Caco-2 (cell line): ENCODE results near the gene MTMR6. TPM values are rescaled to one million over a fixed set of nuclear protein-coding genes. Genes with fewer than 3 reads are reported as not detected.

ENCODE experiments used
- BruUV-seq: library from RNA; stranded (reverse); fragments of 400-500 nt; replicated peaks from 2 replicates; lab custom pipeline; 2021; lab: Mats Ljungman, UMichigan
- CTCF ChIA-PET: fragments of 300-600 bp; sonication (Branson Sonifier 250); formaldehyde crosslinking; loops from one replicate; lab custom pipeline; 2022; ENCODE audit warnings: antibody characterized with exemption; lab: Charles Lee
- POLR2A ChIA-PET: fragments of 300-600 bp; sonication (Branson Sonifier 250); formaldehyde crosslinking; loops from one replicate; lab custom pipeline; 2022; ENCODE audit warnings: antibody characterized with exemption; lab: Charles Lee
- DNase-seq, 2 experiments: peaks; one replicate each; pipeline versions ENCODE4 v3.0.0 to v3.0.0-alpha.2; 2020 to 2022
- H3K27me3 ChIP-seq: replicated peaks from 2 replicates; pipeline ENCODE4 v1.6.0; 2011; ENCODE audit warnings: low read length; ENCODE audit not compliant: control insufficient read depth, insufficient read depth
- H3K36me3 ChIP-seq: 2 replicates; pipeline ENCODE4 v1.5.1; 2011; ENCODE audit warnings: low read length; ENCODE audit not compliant: control insufficient read depth, insufficient read depth
- H3K4me1 ChIP-seq: fragments of 250-450 bp; sonication (Bioruptor Pico); 2 replicates; pipeline ENCODE4 v1.5.1; 2020; ENCODE audit warnings: mild to moderate bottlenecking
- H3K4me3 ChIP-seq: 2 replicates; pipeline ENCODE4 v1.5.1; 2011; ENCODE audit warnings: low read depth, mild to moderate bottlenecking, control low read depth, low read length
- H3K9me3 ChIP-seq: fragments of 250-450 bp; sonication (Bioruptor Pico); 2 replicates; pipeline ENCODE4 v1.5.1; 2020; ENCODE audit warnings: mild to moderate bottlenecking, moderate library complexity
- H3K27ac Mint-ChIP-seq: one replicate; pipeline ENCODE4 v1.8.0; 2022; ENCODE audit warnings: mixed read lengths; ENCODE audit not compliant: unreplicated experiment
- H3K27me3 Mint-ChIP-seq: one replicate; pipeline ENCODE4 v1.8.0; 2022; ENCODE audit warnings: mixed read lengths; ENCODE audit not compliant: insufficient read depth, unreplicated experiment
- H3K36me3 Mint-ChIP-seq: one replicate; pipeline ENCODE4 v1.8.0; 2022; ENCODE audit warnings: mild to moderate bottlenecking, mixed read lengths; ENCODE audit not compliant: insufficient read depth, unreplicated experiment
- H3K4me1 Mint-ChIP-seq: one replicate; pipeline ENCODE4 v1.8.0; 2022; ENCODE audit warnings: low read depth, mixed read lengths; ENCODE audit not compliant: unreplicated experiment
- H3K4me3 Mint-ChIP-seq: one replicate; pipeline ENCODE4 v1.8.0; 2022; ENCODE audit warnings: mild to moderate bottlenecking, moderate library complexity, mixed read lengths; ENCODE audit not compliant: unreplicated experiment
- H3K9me3 Mint-ChIP-seq: one replicate; pipeline ENCODE4 v1.8.0; 2022; ENCODE audit warnings: mixed read lengths; ENCODE audit not compliant: unreplicated experiment
- intact Hi-C: fragments of 100-400 bp; cut with micrococcal nuclease; formaldehyde crosslinking; loops from one replicate; pipeline ENCODE4 v1.10.0; 2022; ENCODE audit not compliant: unreplicated experiment
- total RNA-seq: library from RNA; stranded (reverse); gene quantifications from 2 replicates; pipeline ENCODE4 v1.2.3, GENCODE V29; 2022
- TF ChIP-seq, protein P1 (sequence below), 2 experiments: fragments of 200-600 bp in 1 of 2; IDR thresholded peaks; 1 replicate in 1 of 2; 2 replicates in 1 of 2; pipeline versions ENCODE4 v1.5.1 to v1.8.0; 2011 to 2022; ENCODE audit warnings: antibody characterized with exemption in 1 of 2, control low read depth in 1 of 2, inconsistent platforms in 1 of 2, low read depth in 1 of 2, low read length in 1 of 2, mild to moderate bottlenecking in 1 of 2, moderate library complexity in 1 of 2; ENCODE audit not compliant: insufficient read depth in 1 of 2, severe bottlenecking in 1 of 2, unreplicated experiment in 1 of 2

MTMR6 gene
- total RNA-seq, 1 experiment from 2014 or later, result 13.0 TPM

DNA sequence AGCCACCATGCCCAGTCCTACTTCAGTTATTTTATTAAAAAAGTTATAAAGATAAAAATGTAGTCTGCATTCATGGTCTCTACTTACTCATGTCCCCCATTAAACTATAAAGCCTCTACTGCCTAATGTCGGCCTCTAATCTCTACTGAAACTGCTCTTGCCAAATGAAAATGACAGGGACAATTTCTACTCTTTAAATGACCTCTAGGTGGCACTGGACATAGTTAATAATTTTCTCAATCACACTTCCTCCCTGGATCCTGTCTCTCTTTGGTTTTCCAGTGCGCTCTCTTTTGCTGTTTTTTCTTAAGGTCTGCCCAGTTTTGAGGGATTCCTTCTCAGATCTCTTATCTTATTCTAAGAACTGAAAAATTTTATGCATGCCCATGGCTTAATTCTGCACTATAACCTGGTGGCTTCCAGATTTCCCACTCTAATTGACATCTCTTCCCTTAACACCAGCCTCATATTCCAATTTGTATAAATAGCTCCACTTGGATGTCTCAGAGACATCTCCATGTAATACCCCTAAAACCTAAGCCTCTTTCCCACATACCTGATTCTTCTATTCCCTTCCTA lies 54.3 kb downstream of the MTMR6 start:
- peaks cover 1% of the 10 kb centered on the region; the same call in 1 of the 2 replicates for H3K27me3 ChIP-seq
- ChIA-PET POLR2A (no interaction called here), CTCF (interaction anchor here (0.5 to 1.0 kb wide), 3 partner anchors 10 to 618 kb away, joined by 3 to 8 read pairs (median 4); no protein-coding TSS in a partner anchor)
- no peaks in the 10 kb centered on the region for H3K36me3 Mint-ChIP-seq
- peaks cover 25% of the 10 kb centered on the region for H3K4me1 Mint-ChIP-seq
- H3K4me3 Mint-ChIP-seq, result no peak overlapping the region
- TF ChIP-seq, protein P1, sequence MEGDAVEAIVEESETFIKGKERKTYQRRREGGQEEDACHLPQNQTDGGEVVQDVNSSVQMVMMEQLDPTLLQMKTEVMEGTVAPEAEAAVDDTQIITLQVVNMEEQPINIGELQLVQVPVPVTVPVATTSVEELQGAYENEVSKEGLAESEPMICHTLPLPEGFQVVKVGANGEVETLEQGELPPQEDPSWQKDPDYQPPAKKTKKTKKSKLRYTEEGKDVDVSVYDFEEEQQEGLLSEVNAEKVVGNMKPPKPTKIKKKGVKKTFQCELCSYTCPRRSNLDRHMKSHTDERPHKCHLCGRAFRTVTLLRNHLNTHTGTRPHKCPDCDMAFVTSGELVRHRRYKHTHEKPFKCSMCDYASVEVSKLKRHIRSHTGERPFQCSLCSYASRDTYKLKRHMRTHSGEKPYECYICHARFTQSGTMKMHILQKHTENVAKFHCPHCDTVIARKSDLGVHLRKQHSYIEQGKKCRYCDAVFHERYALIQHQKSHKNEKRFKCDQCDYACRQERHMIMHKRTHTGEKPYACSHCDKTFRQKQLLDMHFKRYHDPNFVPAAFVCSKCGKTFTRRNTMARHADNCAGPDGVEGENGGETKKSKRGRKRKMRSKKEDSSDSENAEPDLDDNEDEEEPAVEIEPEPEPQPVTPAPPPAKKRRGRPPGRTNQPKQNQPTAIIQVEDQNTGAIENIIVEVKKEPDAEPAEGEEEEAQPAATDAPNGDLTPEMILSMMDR (IDR thresholded peaks at IDR 0.05; ENCODE audit: insufficient read depth in 1 of 2, low read depth in 1 of 2, low read length in 1 of 2, severe bottlenecking in 1 of 2, unreplicated experiment in 1 of 2), result peak in 1 of 2 experiments; percentile 55
- no peaks in the 10 kb centered on the region for H3K36me3 ChIP-seq
- H3K9me3 ChIP-seq, result no peaks in the 10 kb centered on the region
- H3K27ac Mint-ChIP-seq, result peak overlapping the region; percentile 24
- DNase-seq, result peak in 1 of 2 experiments; percentile 46
- intact Hi-C loops, result loop anchor here (2.0 kb wide), 1 partner anchor 54 kb away; the partner anchor contains the start of gene MTMR6
- H3K4me3 ChIP-seq, result no peak overlapping the region
- H3K27me3 Mint-ChIP-seq, result peaks cover 5% of the 10 kb centered on the region
- no peaks in the 10 kb centered on the region for H3K9me3 Mint-ChIP-seq
- H3K4me1 ChIP-seq, result peaks cover 6% of the 10 kb centered on the region; the same call in 1 of the 2 replicates
- BruUV-seq, result no TSS peak

DNA sequence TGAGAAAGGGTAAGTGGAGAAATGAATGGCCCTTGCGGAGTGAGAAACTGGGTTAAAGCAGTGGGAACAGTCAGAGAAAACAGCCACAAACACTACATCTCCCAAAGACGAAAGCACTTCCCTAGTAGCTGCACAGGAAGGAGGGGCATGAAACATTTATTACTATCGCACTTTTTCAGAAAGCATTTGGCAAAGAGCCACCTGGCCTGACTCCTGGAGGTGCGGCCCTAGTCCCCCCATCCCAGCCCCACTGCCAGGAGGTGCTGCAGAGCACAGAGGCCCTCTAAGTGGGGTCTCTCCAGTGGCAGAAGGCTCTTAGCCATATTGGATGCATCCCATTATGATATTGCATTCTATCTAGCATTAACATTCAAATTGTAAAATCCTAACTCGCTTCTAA lies 55.8 kb downstream of the MTMR6 start:
- H3K4me3 ChIP-seq, result no peak overlapping the region
- ChIA-PET POLR2A (no interaction called here), CTCF (no interaction called here)
- intact Hi-C loops, result no loop called here
- peaks cover 6% of the 10 kb centered on the region; the same call in 1 of the 2 replicates for H3K4me1 ChIP-seq
- no peak overlapping the region for H3K4me3 Mint-ChIP-seq
- peaks cover 1% of the 10 kb centered on the region; the same call in 1 of the 2 replicates for H3K27me3 ChIP-seq
- H3K36me3 ChIP-seq, result no peaks in the 10 kb centered on the region
- no peaks in the 10 kb centered on the region for H3K9me3 Mint-ChIP-seq
- TF ChIP-seq, protein P1 (IDR thresholded peaks at IDR 0.05; ENCODE audit: insufficient read depth in 1 of 2, low read depth in 1 of 2, low read length in 1 of 2, severe bottlenecking in 1 of 2, unreplicated experiment in 1 of 2), result no peak
- peaks cover 7% of the 10 kb centered on the region for H3K27me3 Mint-ChIP-seq
- H3K27ac Mint-ChIP-seq, result no peak overlapping the region
- H3K4me1 Mint-ChIP-seq, result peaks cover 25% of the 10 kb centered on the region
- BruUV-seq, result no TSS peak
- H3K9me3 ChIP-seq, result no peaks in the 10 kb centered on the region
- no peak for DNase-seq
- no peaks in the 10 kb centered on the region for H3K36me3 Mint-ChIP-seq

DNA sequence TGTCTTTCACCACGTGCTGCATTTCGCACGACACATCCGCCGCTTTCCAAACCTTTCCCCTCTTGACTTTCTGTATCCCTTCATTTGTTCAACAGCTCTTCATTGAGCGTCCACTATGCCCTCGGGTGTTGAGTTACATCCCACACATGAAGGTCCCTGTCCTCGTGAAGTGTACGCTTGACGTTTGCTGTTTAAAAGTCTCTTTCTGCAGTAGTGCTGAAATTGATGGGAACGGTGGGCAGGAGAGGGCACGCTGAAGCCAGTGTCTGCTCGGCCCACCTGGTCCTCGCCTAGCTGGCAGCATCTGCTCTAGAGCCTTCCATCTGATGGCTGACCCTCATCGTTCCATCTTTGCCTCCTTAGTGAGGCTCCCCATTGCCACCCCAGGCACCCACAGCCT lies 59.6 kb downstream of the MTMR6 start:
- TF ChIP-seq, protein P1 (IDR thresholded peaks at IDR 0.05; ENCODE audit: insufficient read depth in 1 of 2, low read depth in 1 of 2, low read length in 1 of 2, severe bottlenecking in 1 of 2, unreplicated experiment in 1 of 2), result no peak
- DNase-seq, result no peak
- Histone ChIP-seq H3K27me3 (peaks cover 1% of the 10 kb centered on the region; the same call in 1 of the 2 replicates), H3K4me1 (0 out of 2 replicates have a peak, but pooled peaks cover 3% of the 10 kb centered on the region), H3K4me3 (no peak overlapping the region), H3K36me3 (no peaks in the 10 kb centered on the region), H3K9me3 (no peaks in the 10 kb centered on the region)
- Mint-ChIP-seq H3K4me1 (peaks cover 12% of the 10 kb centered on the region), H3K36me3 (no peaks in the 10 kb centered on the region), H3K9me3 (no peaks in the 10 kb centered on the region), H3K27me3 (peaks cover 13% of the 10 kb centered on the region), H3K4me3 (no peak overlapping the region), H3K27ac (no peak overlapping the region)
- ChIA-PET POLR2A (no interaction called here), CTCF (no interaction called here)
- intact Hi-C loops, result no loop called here
- BruUV-seq, result no TSS peak
